Mucosa of stomach (tissue), 1 donor: Measurements from ENCODE around the gene PCGF5.

Experiments
- H3K27me3 ChIP-seq: one replicate; pipeline ENCODE4 v1.7.0; 2013; ENCODE audit warnings: mild to moderate bottlenecking, low read length; ENCODE audit not compliant: control insufficient read depth, insufficient read depth
- H3K36me3 ChIP-seq: one replicate; pipeline ENCODE4 v1.7.0; 2013; ENCODE audit warnings: low read length; ENCODE audit not compliant: control insufficient read depth, insufficient read depth
- H3K4me1 ChIP-seq: one replicate; pipeline ENCODE4 v1.7.0; 2013; ENCODE audit warnings: mild to moderate bottlenecking, low read length; ENCODE audit not compliant: control insufficient read depth, insufficient read depth
- H3K4me3 ChIP-seq: one replicate; pipeline ENCODE4 v1.7.0; 2013; ENCODE audit warnings: low read length
- H3K9ac ChIP-seq: one replicate; pipeline ENCODE4 v1.7.0; 2013; ENCODE audit warnings: mild to moderate bottlenecking, low read length, moderate library complexity
- H3K9me3 ChIP-seq: one replicate; pipeline ENCODE4 v1.7.0; 2013; ENCODE audit warnings: mild to moderate bottlenecking, low read length, moderate library complexity; ENCODE audit not compliant: control insufficient read depth
- donor health status: Pancreatic carcinoma.

PCGF5 gene

GRCh38 chr10:91196268-91197048 lies 24.0 kb upstream of the PCGF5 start:
- Histone ChIP-seq H3K36me3 (no peaks in the 10 kb centered on the region), H3K4me1 (peaks cover 10% of the 10 kb centered on the region), H3K9ac (no peak overlapping the region), H3K9me3 (no peaks in the 10 kb centered on the region), H3K4me3 (no peak overlapping the region), H3K27me3 (no peaks in the 10 kb centered on the region)

GRCh38 chr10:91197127-91197526 lies 23.3 kb upstream of the PCGF5 start:
- Histone ChIP-seq H3K9me3 (no peaks in the 10 kb centered on the region), H3K27me3 (no peaks in the 10 kb centered on the region), H3K36me3 (no peaks in the 10 kb centered on the region), H3K4me3 (no peak overlapping the region), H3K4me1 (peaks cover 10% of the 10 kb centered on the region), H3K9ac (no peak overlapping the region)

GRCh38 chr10:91198781-91199180 lies 21.7 kb upstream of the PCGF5 start:
- no peak overlapping the region for H3K9ac ChIP-seq
- H3K36me3 ChIP-seq: no peaks in the 10 kb centered on the region
- peaks cover 10% of the 10 kb centered on the region for H3K4me1 ChIP-seq
- no peaks in the 10 kb centered on the region for H3K9me3 ChIP-seq
- H3K27me3 ChIP-seq: no peaks in the 10 kb centered on the region
- no peak overlapping the region for H3K4me3 ChIP-seq

GRCh38 chr10:91200314-91201212 lies 19.9 kb upstream of the PCGF5 start:
- peaks cover 10% of the 10 kb centered on the region for H3K4me1 ChIP-seq
- no peak overlapping the region for H3K4me3 ChIP-seq
- H3K9me3 ChIP-seq: no peaks in the 10 kb centered on the region
- H3K36me3 ChIP-seq: no peaks in the 10 kb centered on the region
- H3K9ac ChIP-seq: no peak overlapping the region
- no peaks in the 10 kb centered on the region for H3K27me3 ChIP-seq

GRCh38 chr10:91201213-91201996 lies 19.1 kb upstream of the PCGF5 start:
- Histone ChIP-seq H3K4me1 (peaks cover 10% of the 10 kb centered on the region), H3K4me3 (no peak overlapping the region), H3K9ac (no peak overlapping the region)

GRCh38 chr10:91206427-91206826 lies 14.0 kb upstream of the PCGF5 start:
- Histone ChIP-seq H3K4me3 (no peak overlapping the region), H3K27me3 (no peaks in the 10 kb centered on the region), H3K9ac (no peak overlapping the region), H3K9me3 (no peaks in the 10 kb centered on the region), H3K36me3 (no peaks in the 10 kb centered on the region), H3K4me1 (no peaks in the 10 kb centered on the region)

More at GRCh38 chr10:91201213-91201996, 19.1 kb upstream of the PCGF5 start:
- Histone ChIP-seq H3K9me3 (no peaks in the 10 kb centered on the region), H3K36me3 (no peaks in the 10 kb centered on the region), H3K27me3 (no peaks in the 10 kb centered on the region)

GRCh38 chr10:91206837-91207474 lies 13.5 kb upstream of the PCGF5 start:
- Histone ChIP-seq H3K4me3 (no peak overlapping the region), H3K9ac (no peak overlapping the region), H3K4me1 (no peaks in the 10 kb centered on the region), H3K9me3 (no peaks in the 10 kb centered on the region), H3K36me3 (no peaks in the 10 kb centered on the region), H3K27me3 (no peaks in the 10 kb centered on the region)

GRCh38 chr10:91208642-91209041 lies 11.8 kb upstream of the PCGF5 start:
- Histone ChIP-seq H3K9ac (no peak overlapping the region), H3K27me3 (no peaks in the 10 kb centered on the region), H3K36me3 (no peaks in the 10 kb centered on the region), H3K4me1 (no peaks in the 10 kb centered on the region), H3K9me3 (no peaks in the 10 kb centered on the region), H3K4me3 (no peak overlapping the region)

- H3K4me1 ChIP-seq: no peaks in the 10 kb centered on the region
- no peaks in the 10 kb centered on the region for H3K27me3 ChIP-seq
- H3K4me3 ChIP-seq: no peak overlapping the region
- H3K9ac ChIP-seq: no peak overlapping the region
- no peaks in the 10 kb centered on the region for H3K9me3 ChIP-seq
- H3K36me3 ChIP-seq: no peaks in the 10 kb centered on the region
Measured at GRCh38 chr10:91210014-91210413, 10.4 kb upstream of the PCGF5 start.

- Histone ChIP-seq H3K4me3 (no peak overlapping the region), H3K27me3 (no peaks in the 10 kb centered on the region), H3K9me3 (no peaks in the 10 kb centered on the region), H3K4me1 (no peaks in the 10 kb centered on the region), H3K36me3 (no peaks in the 10 kb centered on the region), H3K9ac (no peak overlapping the region)
Measured at GRCh38 chr10:91210435-91210834, 10.0 kb upstream of the PCGF5 start.

- Histone ChIP-seq H3K9ac (no peak overlapping the region), H3K9me3 (no peaks in the 10 kb centered on the region), H3K4me1 (no peaks in the 10 kb centered on the region), H3K27me3 (no peaks in the 10 kb centered on the region), H3K36me3 (no peaks in the 10 kb centered on the region), H3K4me3 (no peak overlapping the region)
Measured at GRCh38 chr10:91211675-91212074, 8.8 kb upstream of the PCGF5 start.
